Thoracic aorta (tissue), 2 donors: Measurements from ENCODE around the gene IL17D. TPM values are rescaled to one million over a fixed set of nuclear protein-coding genes. Genes with fewer than 3 reads are reported as not detected.

Source experiments
- ATAC-seq: fragments of 150-250 bp; one replicate; pipeline ENCODE4 v1.8.0; 2017; ENCODE audit warnings: low read depth; ENCODE audit not compliant: insufficient number of reproducible peaks, low FRiP score
- DNase-seq: peaks from one replicate; pipeline ENCODE4 v3.0.0-alpha.2; 2020; ENCODE audit warnings: low spot score
- H3K27ac ChIP-seq, 2 donors: fragments of 200-600 bp; sonication (generic); 1 replicate in 1 of 2; 2 replicates in 1 of 2; pipeline ENCODE4 v1.5.1; 2016; ENCODE audit warnings: mild to moderate bottlenecking in 2 of 2, moderate library complexity in 2 of 2
- H3K27me3 ChIP-seq: fragments of 200-600 bp; sonication (generic); replicated peaks from 2 replicates; pipeline ENCODE4 v1.6.0; 2016; ENCODE audit warnings: mild to moderate bottlenecking; ENCODE audit not compliant: insufficient read depth
- H3K36me3 ChIP-seq: fragments of 200-600 bp; sonication (generic); one replicate; pipeline ENCODE4 v1.5.1; 2016
- H3K4me1 ChIP-seq, 2 donors: fragments of 200-600 bp; sonication (generic); 1 replicate in 1 of 2; 2 replicates in 1 of 2; pipeline versions ENCODE4 v1.5.1 to v1.6.0; 2016; ENCODE audit warnings: low read depth in 2 of 2, mild to moderate bottlenecking in 1 of 2; ENCODE audit not compliant: control insufficient read depth in 1 of 2
- H3K4me3 ChIP-seq: fragments of 200-600 bp; sonication (generic); 2 replicates; pipeline ENCODE4 v1.5.1; 2016; ENCODE audit warnings: mild to moderate bottlenecking
- H3K9me3 ChIP-seq: fragments of 200-600 bp; sonication (generic); 2 replicates; pipeline ENCODE4 v1.5.1; 2016
- CTCF ChIP-seq: fragments of 200-600 bp; sonication (generic); IDR thresholded peaks from one replicate; pipeline ENCODE4 v1.5.1; 2019; ENCODE audit warnings: antibody characterized with exemption
- total RNA-seq, 2 donors: library from RNA; depleted of rRNA; stranded (reverse); fragments of >200 nt; gene quantifications; one replicate each; pipeline versions ENCODE4 v1.1.0 to v1.2.3, GENCODE V29; 2016

IL17D gene
- total RNA-seq, 2 donors from 2014 or later: 6.6 to 10.3 TPM

DNA sequence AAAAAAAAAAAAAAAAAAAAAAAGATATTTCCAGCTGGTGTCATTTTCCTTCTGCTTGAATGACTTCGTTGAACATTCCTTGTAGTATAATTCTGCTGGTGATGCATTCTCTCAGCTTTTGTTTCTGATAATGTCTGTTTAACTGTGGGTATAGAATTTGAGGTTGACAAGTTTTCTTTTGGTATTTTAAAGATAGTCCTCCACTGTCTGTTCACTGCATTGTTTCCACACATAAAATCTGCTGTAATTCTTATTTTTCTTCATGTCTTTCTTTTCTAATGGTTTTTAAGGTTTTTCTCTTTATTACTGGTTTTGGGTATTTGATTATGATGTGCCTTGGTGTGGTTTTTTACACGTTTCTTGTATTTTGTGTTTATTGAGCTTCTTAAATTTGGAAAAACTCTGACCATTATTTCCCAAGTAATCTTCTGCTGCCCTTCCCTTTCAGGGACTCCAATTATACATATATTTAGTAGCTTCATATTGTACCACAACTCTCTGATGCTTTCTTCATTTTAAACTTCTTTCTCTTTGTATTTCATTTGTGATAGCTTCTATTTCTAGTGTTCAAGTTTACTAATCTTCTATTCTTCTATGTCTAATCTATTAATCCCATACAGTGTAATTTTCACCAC is 63.9 kb downstream of the IL17D start:
- Histone ChIP-seq H3K4me3 (no peak overlapping the region), H3K9me3 (no peaks in the 10 kb centered on the region), H3K36me3 (no peaks in the 10 kb centered on the region), H3K27me3 (no peaks in the 10 kb centered on the region), H3K4me1 (peaks cover 2 to 3% of the 10 kb centered on the region in 2 donors), H3K27ac (no peak overlapping the region)
- no peak for ATAC-seq
- TF ChIP-seq CTCF: no peak
- DNase-seq: no peak

GRCh38 chr13:20769091-20769490 is 65.6 kb downstream of the IL17D start:
- H3K36me3 ChIP-seq: no peaks in the 10 kb centered on the region
- peaks cover 7 to 10% of the 10 kb centered on the region in 2 donors for H3K4me1 ChIP-seq
- H3K27ac ChIP-seq: no peak overlapping the region
- H3K4me3 ChIP-seq: no peak overlapping the region
- H3K9me3 ChIP-seq: no peaks in the 10 kb centered on the region
- no peak for TF ChIP-seq CTCF
- ATAC-seq: no peak
- H3K27me3 ChIP-seq: no peaks in the 10 kb centered on the region
- DNase-seq: no peak

GRCh38 chr13:20769834-20770233 is 66.3 kb downstream of the IL17D start:
- ATAC-seq: no peak
- no peaks in the 10 kb centered on the region for H3K9me3 ChIP-seq
- H3K4me3 ChIP-seq: no peak overlapping the region
- no peak overlapping the region for H3K27ac ChIP-seq
- H3K4me1 ChIP-seq: peaks cover 7 to 13% of the 10 kb centered on the region in 2 donors
- no peaks in the 10 kb centered on the region for H3K36me3 ChIP-seq
- no peak for DNase-seq
- no peak for TF ChIP-seq CTCF
- H3K27me3 ChIP-seq: no peaks in the 10 kb centered on the region

Other genes starting within 250 kb of the IL17D start
- 10 to 100 TPM; 38.9 to 57.4 TPM for gene CRYL1, start 177.8 kb upstream of the IL17D start, total RNA-seq
- gene IFT88, start 136.5 kb upstream of the IL17D start, total RNA-seq: 10 to 100 TPM in 1 of 2 donors, 1 to 10 TPM in 1; 8.8 to 13.0 TPM
- 10 to 100 TPM in 1 of 2 donors, 1 to 10 TPM in 1; 8.4 to 12.7 TPM for gene EEF1AKMT1, start 70.3 kb downstream of the IL17D start, total RNA-seq
- 10 to 100 TPM; 19.3 to 24.8 TPM for gene XPO4, start 199.0 kb downstream of the IL17D start, total RNA-seq